ENCODE results near the gene TSSK3.

- TF ChIP-seq CTCF (conservative IDR thresholded peaks at IDR 0.05; ENCODE audit: low read depth in 2 of 2) = no peak
- no peak for TF ChIP-seq EZH2phosphoT487 (IDR thresholded peaks at IDR 0.05; ENCODE audit: unreplicated experiment)
- TF ChIP-seq POLR2AphosphoS5 (IDR thresholded peaks at IDR 0.05; ENCODE audit: low read depth) = no peak
- no peak for TF ChIP-seq EZH2 (IDR thresholded peaks at IDR 0.05; ENCODE audit: low read depth, unreplicated experiment)
These were observed 48.9 kb downstream of the TSSK3 start for GRCh38 chr1:32411261-32411660.
